ENCODE data around the gene PMM2. TPM values are rescaled to one million over a fixed set of nuclear protein-coding genes. Genes with fewer than 3 reads are reported as not detected.

PMM2 gene
- total RNA-seq, 1 donor from 2014 or later = 26.5 TPM

DNA sequence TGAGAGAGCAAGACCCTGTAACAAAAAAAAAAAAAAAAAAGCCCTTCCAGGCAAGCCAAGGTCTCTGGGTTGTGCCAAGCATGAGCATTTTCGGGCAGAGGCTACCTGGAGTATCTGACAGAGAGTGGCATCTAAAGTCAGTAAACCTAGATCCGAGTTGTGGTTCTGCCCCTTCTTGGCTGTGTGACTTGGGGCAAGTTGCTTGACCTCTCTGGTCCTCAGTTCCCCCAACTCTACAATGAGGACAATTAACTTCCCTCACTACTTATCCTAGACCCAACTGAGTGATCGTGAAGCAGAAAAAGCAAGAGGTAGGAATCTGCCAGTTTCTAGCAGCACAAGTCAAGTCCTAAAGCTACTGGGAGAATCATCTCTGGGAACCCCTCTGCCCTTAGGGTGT lies 34.6 kb upstream of the PMM2 start:
- TF ChIP-seq, protein P1, sequence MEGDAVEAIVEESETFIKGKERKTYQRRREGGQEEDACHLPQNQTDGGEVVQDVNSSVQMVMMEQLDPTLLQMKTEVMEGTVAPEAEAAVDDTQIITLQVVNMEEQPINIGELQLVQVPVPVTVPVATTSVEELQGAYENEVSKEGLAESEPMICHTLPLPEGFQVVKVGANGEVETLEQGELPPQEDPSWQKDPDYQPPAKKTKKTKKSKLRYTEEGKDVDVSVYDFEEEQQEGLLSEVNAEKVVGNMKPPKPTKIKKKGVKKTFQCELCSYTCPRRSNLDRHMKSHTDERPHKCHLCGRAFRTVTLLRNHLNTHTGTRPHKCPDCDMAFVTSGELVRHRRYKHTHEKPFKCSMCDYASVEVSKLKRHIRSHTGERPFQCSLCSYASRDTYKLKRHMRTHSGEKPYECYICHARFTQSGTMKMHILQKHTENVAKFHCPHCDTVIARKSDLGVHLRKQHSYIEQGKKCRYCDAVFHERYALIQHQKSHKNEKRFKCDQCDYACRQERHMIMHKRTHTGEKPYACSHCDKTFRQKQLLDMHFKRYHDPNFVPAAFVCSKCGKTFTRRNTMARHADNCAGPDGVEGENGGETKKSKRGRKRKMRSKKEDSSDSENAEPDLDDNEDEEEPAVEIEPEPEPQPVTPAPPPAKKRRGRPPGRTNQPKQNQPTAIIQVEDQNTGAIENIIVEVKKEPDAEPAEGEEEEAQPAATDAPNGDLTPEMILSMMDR (IDR thresholded peaks at IDR 0.05; ENCODE audit: unreplicated experiment) = no peak
- no peak for DNase-seq (ENCODE audit: low spot score, unreplicated experiment)
- H3K27ac Mint-ChIP-seq = no peak overlapping the region
- H3K4me1 Mint-ChIP-seq (ENCODE audit: low read depth) = no peaks in the 10 kb centered on the region
- no peaks in the 10 kb centered on the region for H3K27me3 Mint-ChIP-seq
- H3K9me3 Mint-ChIP-seq (ENCODE audit: low read depth) = no peaks in the 10 kb centered on the region
- peaks cover 8% of the 10 kb centered on the region for H3K36me3 Mint-ChIP-seq (ENCODE audit: insufficient read depth)
- H3K4me3 Mint-ChIP-seq (ENCODE audit: low read depth) = no peak overlapping the region

DNA sequence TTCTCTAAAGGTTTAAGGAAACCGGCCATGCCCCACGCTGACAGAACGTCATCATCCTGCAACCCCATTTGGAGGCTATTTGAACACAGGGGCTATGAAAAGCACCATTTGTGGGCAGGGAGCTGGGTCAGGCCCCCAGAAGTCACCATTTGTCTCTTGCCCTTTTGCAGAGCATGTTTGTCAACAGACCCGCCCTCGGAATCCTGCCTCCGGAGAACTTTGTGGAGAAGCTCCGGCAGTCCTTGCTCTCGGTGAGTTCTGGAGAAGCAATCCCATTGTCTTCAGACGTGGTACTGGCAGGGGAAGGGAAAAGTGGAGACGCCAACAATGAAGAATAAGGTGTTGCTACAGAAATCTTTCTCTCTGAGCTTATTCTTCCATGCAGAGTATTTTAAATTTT lies 33.7 kb upstream of the PMM2 start:
- Mint-ChIP-seq H3K4me1 (ENCODE audit: low read depth) (no peaks in the 10 kb centered on the region), H3K9me3 (ENCODE audit: low read depth) (no peaks in the 10 kb centered on the region), H3K4me3 (ENCODE audit: low read depth) (no peak overlapping the region), H3K36me3 (ENCODE audit: insufficient read depth) (peaks cover 11% of the 10 kb centered on the region), H3K27me3 (no peaks in the 10 kb centered on the region), H3K27ac (no peak overlapping the region)
- TF ChIP-seq, protein P1 (IDR thresholded peaks at IDR 0.05; ENCODE audit: unreplicated experiment) = no peak
- DNase-seq (ENCODE audit: low spot score, unreplicated experiment) = no peak

DNA sequence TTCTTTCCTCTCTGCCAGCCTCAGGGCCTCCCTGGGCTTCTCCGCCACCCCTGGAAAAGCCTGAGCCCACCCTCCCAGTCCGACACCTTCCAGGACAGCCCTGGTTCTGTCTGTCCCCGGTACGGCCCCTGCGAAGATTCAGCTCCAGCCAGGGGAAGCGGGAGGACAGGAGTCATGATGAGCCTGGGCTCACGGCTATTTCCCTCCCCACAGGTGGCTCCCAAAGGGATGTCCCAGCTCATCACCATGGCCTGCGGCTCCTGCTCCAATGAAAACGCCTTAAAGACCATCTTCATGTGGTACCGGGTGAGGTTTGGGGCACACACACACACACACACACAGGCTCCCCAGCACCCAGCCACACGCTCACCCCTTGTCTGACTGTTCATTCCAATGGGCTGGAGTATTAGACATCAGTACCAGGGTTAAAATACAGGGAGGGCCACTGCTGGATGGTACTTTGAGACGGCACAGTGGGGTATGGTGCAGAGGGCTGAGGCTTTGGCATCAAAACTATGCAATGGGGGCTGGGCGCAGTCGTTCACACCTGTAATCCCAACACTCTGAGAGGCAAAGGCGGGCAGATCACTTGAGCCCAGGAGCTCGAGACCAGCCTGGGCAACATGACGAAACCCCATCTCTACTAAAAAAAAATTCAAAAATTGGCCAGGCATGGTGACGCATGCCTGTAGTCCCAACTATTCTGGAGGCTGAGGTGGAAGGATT lies 33.0 kb upstream of the PMM2 start:
- H3K9me3 Mint-ChIP-seq (ENCODE audit: low read depth) = no peaks in the 10 kb centered on the region
- no peak for DNase-seq (ENCODE audit: low spot score, unreplicated experiment)

DNA sequence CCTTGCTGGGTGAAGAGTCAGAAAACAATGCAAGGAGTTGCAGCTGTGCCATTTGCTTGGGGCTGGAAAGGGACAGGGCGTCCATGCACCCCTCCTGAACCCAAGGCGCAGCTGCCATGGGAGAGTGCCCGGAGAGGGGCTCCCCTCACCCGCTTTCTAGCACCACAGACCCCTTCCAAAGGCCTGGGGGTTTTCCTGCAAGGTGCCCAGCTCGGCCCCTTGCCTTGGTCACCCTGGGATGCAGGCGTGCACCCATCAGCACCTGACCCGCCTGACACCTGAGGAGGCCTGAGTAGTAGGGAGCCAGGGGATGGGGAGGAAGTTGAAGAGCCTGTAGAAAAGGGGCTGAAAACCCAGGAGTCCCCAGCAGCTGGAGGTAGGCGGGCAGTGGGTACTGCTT lies 30.5 kb upstream of the PMM2 start:
- TF ChIP-seq, protein P1 (IDR thresholded peaks at IDR 0.05; ENCODE audit: unreplicated experiment) = no peak
- Mint-ChIP-seq H3K4me3 (ENCODE audit: low read depth) (no peak overlapping the region), H3K4me1 (ENCODE audit: low read depth) (no peaks in the 10 kb centered on the region), H3K27me3 (no peaks in the 10 kb centered on the region), H3K36me3 (ENCODE audit: insufficient read depth) (peaks cover 12% of the 10 kb centered on the region), H3K27ac (no peak overlapping the region), H3K9me3 (ENCODE audit: low read depth) (no peaks in the 10 kb centered on the region)
- DNase-seq (ENCODE audit: low spot score, unreplicated experiment) = no peak

More for the DNA sequence above, 33.0 kb upstream of the PMM2 start:
- H3K4me1 Mint-ChIP-seq (ENCODE audit: low read depth) = no peaks in the 10 kb centered on the region
- no peaks in the 10 kb centered on the region for H3K27me3 Mint-ChIP-seq
- no peak overlapping the region for H3K4me3 Mint-ChIP-seq (ENCODE audit: low read depth)
- H3K36me3 Mint-ChIP-seq (ENCODE audit: insufficient read depth) = peaks cover 11% of the 10 kb centered on the region
- no peak overlapping the region for H3K27ac Mint-ChIP-seq
- TF ChIP-seq, protein P1 (IDR thresholded peaks at IDR 0.05; ENCODE audit: unreplicated experiment) = no peak

DNA sequence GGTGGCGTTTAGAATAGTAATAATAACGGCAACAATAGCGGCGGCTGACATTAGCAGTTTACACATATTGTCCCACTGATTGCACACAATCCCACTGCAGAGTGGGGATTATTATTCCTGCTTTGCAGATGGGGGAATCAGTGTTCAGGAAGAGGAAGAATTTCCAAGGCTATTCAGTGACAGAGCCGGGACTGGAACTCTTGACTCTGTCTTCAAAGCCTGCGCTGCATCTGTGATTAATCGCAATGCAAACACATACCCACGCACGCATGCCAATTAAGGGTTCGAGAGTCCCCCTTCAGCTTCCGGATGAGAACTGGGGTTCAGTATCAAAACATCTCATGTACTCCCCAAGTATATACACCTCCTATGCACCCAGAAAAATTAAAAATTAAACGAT lies 29.4 kb upstream of the PMM2 start:
- H3K27ac Mint-ChIP-seq = no peak overlapping the region
- no peaks in the 10 kb centered on the region for H3K9me3 Mint-ChIP-seq (ENCODE audit: low read depth)
- DNase-seq (ENCODE audit: low spot score, unreplicated experiment) = no peak
- no peaks in the 10 kb centered on the region for H3K4me1 Mint-ChIP-seq (ENCODE audit: low read depth)
- no peak overlapping the region for H3K4me3 Mint-ChIP-seq (ENCODE audit: low read depth)
- no peaks in the 10 kb centered on the region for H3K27me3 Mint-ChIP-seq
- TF ChIP-seq, protein P1 (IDR thresholded peaks at IDR 0.05; ENCODE audit: unreplicated experiment) = no peak
- H3K36me3 Mint-ChIP-seq (ENCODE audit: insufficient read depth) = peaks cover 16% of the 10 kb centered on the region
